SK-N-SH treated with all-trans-retinoic acid at 6 μM for 48 hours (cell line): ENCODE measurements around the gene HSPA4.

Experiments used
- ATAC-seq: fragments of 200-7000 bp; cut with Tn5 transposase; 3 replicates; pipeline ENCODE4 v1.9.1; 2020; ENCODE audit warnings: mild to moderate bottlenecking, moderate library complexity
- ARNTL ChIP-seq: fragments of 450-650 bp; formaldehyde crosslinking; IDR thresholded peaks from 2 replicates; pipeline ENCODE4 v1.5.0; 2020; ENCODE audit warnings: low read depth, mild to moderate bottlenecking, moderate library complexity, borderline replicate concordance
- BACH2 ChIP-seq: fragments of 250-450 bp; sonication (Bioruptor Pico); IDR thresholded peaks from 2 replicates; pipeline ENCODE4 v1.9.0; 2021; ENCODE audit warnings: mild to moderate bottlenecking, borderline replicate concordance
- CSDC2 ChIP-seq: fragments of 250-450 bp; sonication (Bioruptor Pico); IDR thresholded peaks from 2 replicates; pipeline ENCODE4 v1.5.0; 2020; ENCODE audit warnings: mild to moderate bottlenecking, moderate library complexity
- ESRRG ChIP-seq: fragments of 250-450 bp; sonication (Bioruptor Pico); IDR thresholded peaks from 2 replicates; pipeline ENCODE4 v1.6.1; 2021; ENCODE audit warnings: mild to moderate bottlenecking
- OSR1 ChIP-seq: fragments of 250-450 bp; sonication (Bioruptor Pico); IDR thresholded peaks from 2 replicates; pipeline ENCODE4 v1.8.0; 2022; ENCODE audit warnings: moderate library complexity, mild to moderate bottlenecking, inconsistent platforms
- PPARA ChIP-seq: fragments of 250-450 bp; sonication (Bioruptor Pico); IDR thresholded peaks from 2 replicates; pipeline ENCODE4 v1.5.0; 2020; ENCODE audit warnings: mild to moderate bottlenecking, borderline replicate concordance
- RARB ChIP-seq: fragments of 250-450 bp; sonication (Bioruptor Pico); IDR thresholded peaks from 2 replicates; pipeline ENCODE4 v1.8.0; 2021; ENCODE audit warnings: mild to moderate bottlenecking, moderate library complexity
- SNAI2 ChIP-seq: fragments of 250-450 bp; sonication (Bioruptor Pico); IDR thresholded peaks from 2 replicates; pipeline ENCODE4 v1.5.0; 2020; ENCODE audit warnings: mild to moderate bottlenecking, moderate library complexity
- TCF4 ChIP-seq: fragments of 250-450 bp; sonication (Bioruptor Pico); IDR thresholded peaks from 2 replicates; pipeline ENCODE4 v1.8.0; 2021; ENCODE audit warnings: mild to moderate bottlenecking, moderate library complexity, borderline replicate concordance
- TOX ChIP-seq: fragments of 250-450 bp; sonication (Bioruptor Pico); IDR thresholded peaks from 2 replicates; pipeline ENCODE4 v1.8.0; 2021; ENCODE audit warnings: mild to moderate bottlenecking, moderate library complexity, borderline replicate concordance
- ZC3H10 ChIP-seq: fragments of 250-450 bp; sonication (Bioruptor Pico); IDR thresholded peaks from 2 replicates; pipeline ENCODE4 v1.5.1; 2021; ENCODE audit warnings: mild to moderate bottlenecking, moderate library complexity
- ZFP3 ChIP-seq: fragments of 250-450 bp; sonication (Bioruptor Pico); IDR thresholded peaks from 2 replicates; pipeline ENCODE4 v1.5.0; 2020; ENCODE audit warnings: mild to moderate bottlenecking, moderate library complexity
- ZFP30 ChIP-seq: fragments of 450-650 bp; formaldehyde crosslinking; IDR thresholded peaks from 2 replicates; pipeline ENCODE4 v1.5.0; 2022; ENCODE audit warnings: mild to moderate bottlenecking, moderate library complexity
- ZNF70 ChIP-seq: fragments of 450-650 bp; formaldehyde crosslinking; IDR thresholded peaks from 2 replicates; pipeline ENCODE4 v1.5.0; 2020; ENCODE audit warnings: mild to moderate bottlenecking, moderate library complexity
- ZNF8 ChIP-seq: fragments of 450-650 bp; formaldehyde crosslinking; IDR thresholded peaks from 2 replicates; pipeline ENCODE4 v1.5.0; 2020; ENCODE audit warnings: mild to moderate bottlenecking, moderate library complexity
- TF ChIP-seq, protein P1 (sequence below): fragments of 250-450 bp; sonication (Bioruptor Pico); IDR thresholded peaks from 2 replicates; pipeline ENCODE4 v1.8.0; 2020; ENCODE audit warnings: mild to moderate bottlenecking, moderate library complexity, borderline replicate concordance
- TF ChIP-seq, protein P2 (sequence below): fragments of 250-450 bp; sonication (Bioruptor Pico); IDR thresholded peaks from 2 replicates; pipeline ENCODE4 v1.5.1; 2021; ENCODE audit warnings: mild to moderate bottlenecking, moderate library complexity
- TF ChIP-seq, protein P3 (sequence below): fragments of 250-450 bp; sonication (Bioruptor Pico); IDR thresholded peaks from 2 replicates; pipeline ENCODE4 v1.5.0; 2020; ENCODE audit warnings: mild to moderate bottlenecking, moderate library complexity
- TF ChIP-seq, protein P4 (sequence below): fragments of 250-450 bp; sonication (Bioruptor Pico); IDR thresholded peaks from 2 replicates; pipeline ENCODE4 v1.5.1; 2020; ENCODE audit warnings: low read depth, mild to moderate bottlenecking, moderate library complexity
- TF ChIP-seq, protein P5 (sequence below): fragments of 250-450 bp; sonication (Bioruptor Pico); IDR thresholded peaks from 2 replicates; pipeline ENCODE4 v1.8.0; 2021; ENCODE audit warnings: low read depth, mild to moderate bottlenecking, moderate library complexity, borderline replicate concordance

HSPA4 gene

DNA sequence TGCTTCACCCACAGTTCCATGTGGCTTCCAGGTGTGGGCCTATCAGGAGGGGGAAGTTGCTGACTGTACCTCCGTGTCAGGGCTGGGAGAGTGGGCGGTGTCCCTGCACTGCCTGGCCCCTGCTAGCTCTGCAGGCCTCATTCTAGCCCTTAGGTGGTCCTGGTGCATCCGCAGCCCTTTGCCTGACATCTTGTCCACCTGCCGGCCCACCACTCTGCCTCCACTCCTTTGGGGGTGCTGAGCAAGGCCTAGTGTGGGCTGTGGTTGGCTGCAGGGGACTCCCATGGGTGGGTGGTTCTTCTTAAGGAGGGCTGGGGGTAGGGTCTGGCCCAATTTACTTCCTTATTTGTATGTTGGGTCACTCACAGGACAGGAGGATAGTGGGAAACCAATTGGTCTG, 66.9 kb downstream of the HSPA4 start:
- no peak for ATAC-seq

DNA sequence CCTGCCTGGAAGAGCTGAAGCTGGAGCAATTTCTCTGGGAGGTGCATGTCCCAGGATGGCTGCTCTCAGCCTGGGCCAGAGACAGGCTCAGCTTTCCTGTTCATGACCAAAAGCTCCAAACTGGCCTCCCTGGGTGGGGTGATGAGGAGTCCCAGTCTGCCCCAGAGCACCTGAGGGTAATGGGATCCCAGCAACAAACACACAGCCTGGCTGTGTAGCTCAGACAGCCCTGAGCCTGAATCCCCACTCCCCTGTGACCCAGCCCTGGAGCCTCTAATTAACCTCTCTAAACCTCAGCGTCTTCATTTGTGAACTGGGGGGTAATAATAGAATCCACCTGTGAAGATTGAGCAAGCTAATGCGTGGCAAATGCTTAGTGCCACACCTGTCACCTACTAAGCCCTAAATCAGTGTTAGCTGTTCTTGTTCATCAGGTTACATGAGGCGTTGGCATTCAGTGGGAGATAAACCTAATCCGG, 67.5 kb downstream of the HSPA4 start:
- TF ChIP-seq CSDC2 (CRISPR knock-in tag) (no peak), ZC3H10 (CRISPR knock-in tag) (no peak), TOX (CRISPR knock-in tag) (no peak), BACH2 (no peak), PPARA (CRISPR knock-in tag) (no peak), SNAI2 (no peak), ZNF70 (no peak)
- TF ChIP-seq, protein P1, sequence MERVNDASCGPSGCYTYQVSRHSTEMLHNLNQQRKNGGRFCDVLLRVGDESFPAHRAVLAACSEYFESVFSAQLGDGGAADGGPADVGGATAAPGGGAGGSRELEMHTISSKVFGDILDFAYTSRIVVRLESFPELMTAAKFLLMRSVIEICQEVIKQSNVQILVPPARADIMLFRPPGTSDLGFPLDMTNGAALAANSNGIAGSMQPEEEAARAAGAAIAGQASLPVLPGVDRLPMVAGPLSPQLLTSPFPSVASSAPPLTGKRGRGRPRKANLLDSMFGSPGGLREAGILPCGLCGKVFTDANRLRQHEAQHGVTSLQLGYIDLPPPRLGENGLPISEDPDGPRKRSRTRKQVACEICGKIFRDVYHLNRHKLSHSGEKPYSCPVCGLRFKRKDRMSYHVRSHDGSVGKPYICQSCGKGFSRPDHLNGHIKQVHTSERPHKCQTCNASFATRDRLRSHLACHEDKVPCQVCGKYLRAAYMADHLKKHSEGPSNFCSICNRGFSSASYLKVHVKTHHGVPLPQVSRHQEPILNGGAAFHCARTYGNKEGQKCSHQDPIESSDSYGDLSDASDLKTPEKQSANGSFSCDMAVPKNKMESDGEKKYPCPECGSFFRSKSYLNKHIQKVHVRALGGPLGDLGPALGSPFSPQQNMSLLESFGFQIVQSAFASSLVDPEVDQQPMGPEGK (CRISPR knock-in tag): no peak
- no peak for ATAC-seq

More for the DNA sequence above, 66.9 kb downstream of the HSPA4 start:
- TF ChIP-seq ESRRG (no peak), OSR1 (CRISPR knock-in tag) (no peak), ZNF70 (no peak), TOX (CRISPR knock-in tag) (no peak), CSDC2 (CRISPR knock-in tag) (no peak), TCF4 (CRISPR knock-in tag) (no peak), ZFP30 (no peak), ARNTL (CRISPR knock-in tag) (no peak), ZFP3 (CRISPR knock-in tag) (no peak), ZNF8 (CRISPR knock-in tag) (no peak), BACH2 (no peak), RARB (CRISPR knock-in tag) (no peak)
- TF ChIP-seq, protein P1 (CRISPR knock-in tag): no peak
- TF ChIP-seq, protein P2, sequence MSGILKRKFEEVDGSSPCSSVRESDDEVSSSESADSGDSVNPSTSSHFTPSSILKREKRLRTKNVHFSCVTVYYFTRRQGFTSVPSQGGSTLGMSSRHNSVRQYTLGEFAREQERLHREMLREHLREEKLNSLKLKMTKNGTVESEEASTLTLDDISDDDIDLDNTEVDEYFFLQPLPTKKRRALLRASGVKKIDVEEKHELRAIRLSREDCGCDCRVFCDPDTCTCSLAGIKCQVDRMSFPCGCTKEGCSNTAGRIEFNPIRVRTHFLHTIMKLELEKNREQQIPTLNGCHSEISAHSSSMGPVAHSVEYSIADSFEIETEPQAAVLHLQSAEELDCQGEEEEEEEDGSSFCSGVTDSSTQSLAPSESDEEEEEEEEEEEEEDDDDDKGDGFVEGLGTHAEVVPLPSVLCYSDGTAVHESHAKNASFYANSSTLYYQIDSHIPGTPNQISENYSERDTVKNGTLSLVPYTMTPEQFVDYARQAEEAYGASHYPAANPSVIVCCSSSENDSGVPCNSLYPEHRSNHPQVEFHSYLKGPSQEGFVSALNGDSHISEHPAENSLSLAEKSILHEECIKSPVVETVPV: no peak
- TF ChIP-seq, protein P3, sequence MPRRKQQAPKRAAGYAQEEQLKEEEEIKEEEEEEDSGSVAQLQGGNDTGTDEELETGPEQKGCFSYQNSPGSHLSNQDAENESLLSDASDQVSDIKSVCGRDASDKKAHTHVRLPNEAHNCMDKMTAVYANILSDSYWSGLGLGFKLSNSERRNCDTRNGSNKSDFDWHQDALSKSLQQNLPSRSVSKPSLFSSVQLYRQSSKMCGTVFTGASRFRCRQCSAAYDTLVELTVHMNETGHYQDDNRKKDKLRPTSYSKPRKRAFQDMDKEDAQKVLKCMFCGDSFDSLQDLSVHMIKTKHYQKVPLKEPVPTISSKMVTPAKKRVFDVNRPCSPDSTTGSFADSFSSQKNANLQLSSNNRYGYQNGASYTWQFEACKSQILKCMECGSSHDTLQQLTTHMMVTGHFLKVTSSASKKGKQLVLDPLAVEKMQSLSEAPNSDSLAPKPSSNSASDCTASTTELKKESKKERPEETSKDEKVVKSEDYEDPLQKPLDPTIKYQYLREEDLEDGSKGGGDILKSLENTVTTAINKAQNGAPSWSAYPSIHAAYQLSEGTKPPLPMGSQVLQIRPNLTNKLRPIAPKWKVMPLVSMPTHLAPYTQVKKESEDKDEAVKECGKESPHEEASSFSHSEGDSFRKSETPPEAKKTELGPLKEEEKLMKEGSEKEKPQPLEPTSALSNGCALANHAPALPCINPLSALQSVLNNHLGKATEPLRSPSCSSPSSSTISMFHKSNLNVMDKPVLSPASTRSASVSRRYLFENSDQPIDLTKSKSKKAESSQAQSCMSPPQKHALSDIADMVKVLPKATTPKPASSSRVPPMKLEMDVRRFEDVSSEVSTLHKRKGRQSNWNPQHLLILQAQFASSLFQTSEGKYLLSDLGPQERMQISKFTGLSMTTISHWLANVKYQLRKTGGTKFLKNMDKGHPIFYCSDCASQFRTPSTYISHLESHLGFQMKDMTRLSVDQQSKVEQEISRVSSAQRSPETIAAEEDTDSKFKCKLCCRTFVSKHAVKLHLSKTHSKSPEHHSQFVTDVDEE (CRISPR knock-in tag): no peak
- TF ChIP-seq, protein P4, sequence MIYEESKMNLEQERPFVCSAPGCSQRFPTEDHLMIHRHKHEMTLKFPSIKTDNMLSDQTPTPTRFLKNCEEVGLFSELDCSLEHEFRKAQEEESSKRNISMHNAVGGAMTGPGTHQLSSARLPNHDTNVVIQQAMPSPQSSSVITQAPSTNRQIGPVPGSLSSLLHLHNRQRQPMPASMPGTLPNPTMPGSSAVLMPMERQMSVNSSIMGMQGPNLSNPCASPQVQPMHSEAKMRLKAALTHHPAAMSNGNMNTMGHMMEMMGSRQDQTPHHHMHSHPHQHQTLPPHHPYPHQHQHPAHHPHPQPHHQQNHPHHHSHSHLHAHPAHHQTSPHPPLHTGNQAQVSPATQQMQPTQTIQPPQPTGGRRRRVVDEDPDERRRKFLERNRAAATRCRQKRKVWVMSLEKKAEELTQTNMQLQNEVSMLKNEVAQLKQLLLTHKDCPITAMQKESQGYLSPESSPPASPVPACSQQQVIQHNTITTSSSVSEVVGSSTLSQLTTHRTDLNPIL (CRISPR knock-in tag): no peak
- TF ChIP-seq, protein P5, sequence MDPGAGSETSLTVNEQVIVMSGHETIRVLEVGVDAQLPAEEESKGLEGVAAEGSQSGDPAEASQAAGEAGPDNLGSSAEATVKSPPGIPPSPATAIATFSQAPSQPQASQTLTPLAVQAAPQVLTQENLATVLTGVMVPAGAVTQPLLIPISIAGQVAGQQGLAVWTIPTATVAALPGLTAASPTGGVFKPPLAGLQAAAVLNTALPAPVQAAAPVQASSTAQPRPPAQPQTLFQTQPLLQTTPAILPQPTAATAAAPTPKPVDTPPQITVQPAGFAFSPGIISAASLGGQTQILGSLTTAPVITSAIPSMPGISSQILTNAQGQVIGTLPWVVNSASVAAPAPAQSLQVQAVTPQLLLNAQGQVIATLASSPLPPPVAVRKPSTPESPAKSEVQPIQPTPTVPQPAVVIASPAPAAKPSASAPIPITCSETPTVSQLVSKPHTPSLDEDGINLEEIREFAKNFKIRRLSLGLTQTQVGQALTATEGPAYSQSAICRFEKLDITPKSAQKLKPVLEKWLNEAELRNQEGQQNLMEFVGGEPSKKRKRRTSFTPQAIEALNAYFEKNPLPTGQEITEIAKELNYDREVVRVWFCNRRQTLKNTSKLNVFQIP: no peak
- TF ChIP-seq, all 23 proteins: peak for 0
